Stimulated activated CD4-positive, alpha-beta T cell treated with anti-CD3 and anti-CD28 coated beads, Interleukin-2, amount 100 ng/mL, for 4 hours (primary cell): ENCODE measurements around the gene SST.

ENCODE experiments used
- DNase-seq: peaks from one replicate; pipeline ENCODE4 v3.0.0-alpha.2; 2020; ENCODE audit warnings: low read depth

The SST gene

DNA sequence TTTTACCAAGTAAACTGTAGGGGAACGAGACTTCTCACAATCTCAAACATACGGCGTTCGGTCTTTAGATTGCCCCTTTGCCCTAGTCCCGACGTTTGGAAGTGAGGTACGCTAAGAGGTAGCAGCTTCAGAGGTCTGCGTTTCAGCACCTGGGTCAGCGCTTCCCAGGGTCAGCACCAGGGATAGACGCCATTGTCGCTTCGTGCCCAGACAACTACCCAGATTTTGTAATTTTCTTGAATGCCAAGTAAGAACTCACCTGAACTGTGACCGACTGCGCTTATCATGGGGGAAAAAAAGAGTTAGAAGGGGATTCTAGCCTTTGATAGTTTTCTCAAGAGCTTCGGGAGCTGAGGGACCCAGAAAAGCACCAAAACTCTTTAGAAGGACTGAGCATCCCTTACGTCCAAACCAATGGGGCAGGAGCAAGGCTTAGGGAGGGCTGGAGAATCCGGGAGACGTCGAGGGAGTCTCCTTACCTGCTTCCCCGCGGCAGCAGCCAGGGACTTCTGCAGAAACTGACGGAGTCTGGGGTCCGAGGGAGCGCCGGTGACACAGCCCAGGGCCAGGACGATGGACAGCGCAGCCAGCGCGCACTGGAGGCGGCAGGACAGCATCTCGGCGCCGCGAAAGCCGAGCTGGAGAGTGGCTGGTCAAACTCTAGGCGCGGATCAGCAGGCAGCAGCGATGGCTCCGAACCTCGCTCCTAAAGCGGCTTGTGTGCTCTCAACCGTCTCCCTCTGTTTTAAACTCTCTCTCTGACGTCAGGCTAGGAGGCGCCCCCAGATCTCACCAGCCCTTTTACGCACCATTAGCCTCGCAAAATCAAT is at the start of gene SST:
SST (minus strand) TSS at position 720 of the 830 bp plus-strand sequence; CDS start at position 617, 103 bp downstream.
- DNase-seq, result no peak

DNA sequence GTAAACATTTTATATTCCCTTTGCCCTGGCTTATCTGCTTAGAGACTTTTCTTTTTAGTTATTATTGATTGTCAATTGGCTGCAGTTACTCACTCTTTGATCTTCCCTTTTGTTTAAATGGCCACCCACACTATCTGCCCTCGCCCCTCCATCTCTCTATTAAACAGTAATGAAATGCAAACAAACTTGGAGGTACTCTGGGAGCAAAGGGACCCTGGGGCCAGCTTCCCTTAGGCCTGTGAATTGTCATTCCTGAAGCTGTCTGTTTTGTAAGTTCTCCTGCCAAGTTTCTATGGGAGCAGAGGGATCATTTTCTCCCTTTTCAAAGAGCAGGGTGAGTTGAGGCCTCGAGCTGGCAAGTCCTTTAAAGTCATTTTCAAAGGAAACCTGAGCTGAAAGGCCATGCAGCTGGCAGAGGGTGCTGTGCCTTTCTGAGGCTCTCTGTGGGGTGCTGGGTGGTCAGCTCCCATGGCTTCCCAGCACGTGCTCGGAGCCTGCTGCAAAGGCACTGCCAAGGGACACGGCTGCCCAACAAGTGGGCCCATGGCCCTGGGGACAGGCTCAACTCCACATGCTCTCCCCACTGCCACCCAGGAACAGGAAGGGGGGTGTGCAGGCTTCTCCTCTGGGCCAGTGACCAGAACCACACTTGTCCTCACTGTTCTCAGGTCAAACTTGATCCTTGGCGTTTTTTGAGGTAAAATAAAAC is 49.6 kb upstream of the SST start:
- DNase-seq, result no peak

DNA sequence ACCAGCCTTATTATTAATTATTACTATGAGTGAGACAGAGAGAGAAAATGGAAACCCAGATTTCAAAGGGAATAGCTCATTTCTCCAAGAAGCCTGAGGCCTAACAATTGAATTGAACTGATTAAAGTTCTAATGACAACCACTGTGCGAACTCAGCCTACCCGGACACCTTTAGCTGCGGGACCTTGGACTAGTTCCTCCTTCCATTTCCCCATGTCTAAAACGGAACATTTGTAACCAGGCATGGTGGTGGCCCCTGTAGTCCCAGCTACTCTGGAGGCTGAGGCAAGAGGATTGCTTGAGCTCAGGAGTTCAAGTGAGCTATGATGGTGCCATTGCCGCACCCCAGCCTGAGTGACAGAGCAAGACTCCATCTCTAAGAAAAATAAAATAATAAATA is 48.6 kb upstream of the SST start:
- DNase-seq, result no peak

- DNase-seq, result no peak
These were observed 47.4 kb upstream of the SST start for GRCh38 chr3:187717572-187717971.

DNA sequence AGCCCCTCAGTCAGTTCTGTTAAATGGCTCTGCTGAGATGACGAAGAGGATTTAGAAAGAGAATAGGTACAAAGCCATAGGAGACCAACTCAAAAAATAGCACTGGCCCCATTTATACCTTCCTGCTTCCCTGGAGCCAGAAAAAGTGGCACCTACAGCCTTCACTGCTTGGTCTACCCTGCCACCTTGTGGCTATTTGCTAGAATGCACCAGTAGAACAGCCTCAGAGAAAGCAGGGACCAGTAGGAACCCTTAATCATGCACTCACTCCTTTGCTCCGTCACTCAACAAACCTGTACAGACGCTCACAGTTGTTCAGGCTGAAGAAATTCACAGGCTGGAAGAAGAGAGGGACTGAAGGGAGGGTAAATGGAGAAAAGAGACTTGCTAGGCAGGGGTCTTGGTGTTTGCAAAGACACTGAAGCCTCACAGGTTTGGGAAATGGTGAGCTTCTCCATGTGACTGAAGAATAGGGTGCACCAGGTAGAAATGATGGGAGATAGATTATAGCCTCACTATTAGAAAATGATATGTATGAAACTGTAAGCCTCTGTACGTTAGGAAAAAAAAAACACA is 44.3 kb upstream of the SST start:
- DNase-seq, result peak; percentile 59

GRCh38 chr3:187713504-187713903 is 43.3 kb upstream of the SST start:
- DNase-seq, result no peak

DNA sequence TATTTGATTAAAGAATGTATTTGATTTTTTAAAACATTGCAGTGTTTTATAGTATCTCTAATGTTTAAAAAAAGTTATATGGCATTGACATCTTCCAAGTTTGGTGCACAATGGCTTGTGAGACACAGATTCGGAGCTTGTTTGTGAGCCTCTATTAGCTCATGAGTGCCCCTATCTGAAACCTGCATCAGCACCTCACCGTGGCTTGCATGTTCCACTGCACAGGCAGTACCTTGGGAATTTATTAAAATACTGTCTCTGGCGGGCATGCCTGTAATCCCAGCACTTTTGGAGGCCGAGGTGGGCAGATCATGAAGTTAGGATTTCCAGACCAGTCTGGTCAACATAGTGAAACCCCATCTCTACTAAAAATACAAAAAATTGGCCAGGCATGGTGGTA is 39.0 kb upstream of the SST start:
- no peak for DNase-seq

DNA sequence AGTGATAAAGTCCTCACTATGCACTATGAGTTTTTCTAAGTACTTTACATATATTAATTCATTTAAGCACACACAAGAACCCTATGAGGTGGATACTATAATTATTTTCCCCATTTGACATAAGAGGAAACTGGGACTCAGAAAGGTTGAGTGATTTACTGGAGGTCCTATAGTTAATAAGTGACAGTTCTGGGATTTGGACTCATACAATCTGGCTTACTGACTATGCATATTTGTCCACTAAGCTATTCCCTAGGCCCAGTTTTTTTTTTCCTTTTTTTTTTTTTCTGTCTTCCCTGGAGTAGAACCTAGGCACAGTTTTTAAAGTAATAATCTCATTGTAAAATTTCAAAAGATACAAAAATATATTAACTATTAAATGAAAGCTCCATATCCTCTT is 38.5 kb upstream of the SST start:
- no peak for DNase-seq

- DNase-seq, result no peak
These were observed 36.8 kb upstream of the SST start for GRCh38 chr3:187706971-187707370.

DNA sequence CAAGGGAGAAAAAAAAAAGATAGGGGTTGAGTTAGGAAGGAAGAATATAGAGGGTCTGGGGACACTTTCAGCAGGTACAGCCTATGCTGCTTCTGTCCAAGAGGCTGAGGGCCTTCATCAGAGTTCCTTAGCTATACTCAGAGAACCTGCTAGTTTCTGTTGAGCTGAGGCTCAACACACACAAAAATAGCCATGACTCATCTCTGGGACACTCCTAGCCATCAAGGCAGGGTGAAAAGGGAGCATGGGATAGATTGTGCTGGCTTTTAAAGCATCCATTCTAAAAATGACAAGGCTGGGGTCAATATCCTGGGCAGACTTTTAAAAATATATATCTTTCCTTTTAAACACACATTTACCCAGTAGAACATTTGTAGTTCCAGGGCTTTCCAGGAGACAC is 35.0 kb upstream of the SST start:
- no peak for DNase-seq

DNA sequence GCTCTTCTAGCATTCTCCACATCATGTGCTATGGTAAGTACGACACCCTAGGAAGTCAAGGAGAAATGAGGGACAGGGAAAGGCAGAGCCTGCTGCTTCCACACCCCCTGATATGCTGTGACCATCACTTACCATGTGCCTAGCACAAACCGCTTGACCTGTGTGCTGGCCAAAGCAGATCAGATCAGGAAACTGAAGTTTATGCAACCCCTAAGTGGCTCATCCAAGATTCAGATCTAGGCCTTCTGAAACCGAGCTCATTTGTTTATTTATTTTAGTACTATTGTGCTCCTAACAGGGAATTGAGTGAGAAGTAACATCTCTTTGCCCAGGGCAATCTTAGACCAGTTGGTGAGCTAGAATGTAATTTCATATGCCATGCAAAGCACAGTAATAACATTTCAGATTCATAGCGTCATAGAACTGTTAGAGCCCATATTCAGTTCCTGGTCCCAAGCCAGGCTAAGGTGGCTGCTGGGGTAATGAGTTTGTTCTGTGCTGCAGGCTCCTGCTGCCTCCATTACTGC is 32.4 kb upstream of the SST start, which contains the start of gene RTP2:
RTP2 (minus strand) TSS at position 51 of the 527 bp plus-strand sequence. CDS start 429 bp downstream, outside the sequence.
- no peak for DNase-seq

DNA sequence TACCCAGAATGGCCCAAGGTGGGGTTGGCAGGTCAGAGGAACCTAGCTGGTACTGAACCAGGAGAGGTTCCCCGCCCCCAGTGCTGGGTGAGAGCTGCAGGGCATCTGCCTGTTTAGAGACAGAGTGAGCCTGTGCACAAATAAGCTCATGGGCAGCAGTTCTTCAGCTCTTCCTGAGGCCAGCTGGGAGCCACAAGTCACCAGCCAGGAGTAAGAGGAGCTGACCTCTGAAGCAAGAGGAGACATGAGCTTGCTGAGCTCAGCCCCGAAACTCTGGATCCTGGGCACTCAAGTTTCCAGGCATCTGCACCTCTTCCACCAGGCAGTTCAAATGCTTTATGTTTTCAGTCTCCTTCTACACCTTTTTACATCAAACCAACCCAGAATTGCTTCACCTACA is 30.1 kb upstream of the SST start:
- no peak for DNase-seq

GRCh38 chr3:187698499-187699399 is 28.6 kb upstream of the SST start:
- no peak for DNase-seq

GRCh38 chr3:187696021-187696420 is 25.8 kb upstream of the SST start:
- DNase-seq, result no peak

DNA sequence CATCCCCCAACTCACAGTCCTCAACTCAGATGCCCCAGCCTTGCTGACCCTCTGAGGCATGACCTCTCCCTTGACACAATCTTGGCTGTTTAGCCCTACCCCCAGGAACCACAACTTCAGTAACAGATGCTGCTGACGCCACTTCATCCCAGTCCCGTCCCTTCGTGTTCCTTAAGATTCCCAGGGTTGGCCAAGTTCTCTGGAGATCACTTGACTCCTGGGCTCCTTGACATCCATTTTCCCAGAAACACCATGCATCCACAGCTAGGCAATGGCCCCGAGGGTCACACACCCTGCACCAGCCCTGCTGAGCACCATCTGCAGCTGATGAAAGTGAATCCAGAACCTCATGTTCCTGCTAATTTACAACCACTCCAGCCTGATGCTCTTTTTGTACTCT is 25.3 kb upstream of the SST start:
- DNase-seq, result no peak

GRCh38 chr3:187694801-187695200 is 24.6 kb upstream of the SST start:
- DNase-seq, result no peak

DNA sequence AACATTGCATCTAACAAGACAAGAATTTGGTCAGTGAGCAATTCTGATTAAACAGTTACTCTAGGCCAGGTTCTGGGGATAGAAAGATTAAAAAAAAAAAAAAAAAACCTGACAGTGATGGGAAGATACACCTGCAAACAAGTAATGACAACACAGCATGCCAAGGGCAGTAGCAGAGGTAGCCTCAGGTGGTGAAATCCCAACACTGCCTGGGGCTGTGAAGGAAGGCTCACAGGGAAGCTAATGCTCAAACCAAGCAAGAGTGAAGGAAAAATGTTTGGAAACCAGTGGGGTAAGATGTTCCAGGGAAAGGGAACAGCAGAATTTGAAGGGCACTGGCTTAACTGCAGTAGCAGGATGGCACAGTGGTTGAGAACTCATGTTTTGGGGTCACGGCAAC is 23.2 kb upstream of the SST start:
- no peak for DNase-seq

- no peak for DNase-seq
These were observed 19.8 kb upstream of the SST start for GRCh38 chr3:187689984-187690383.

GRCh38 chr3:187686621-187687273 is 16.6 kb upstream of the SST start:
- DNase-seq, result no peak

- no peak for DNase-seq
These were observed 15.8 kb upstream of the SST start for GRCh38 chr3:187685948-187686347.

- DNase-seq, result no peak
These were observed 14.7 kb upstream of the SST start for GRCh38 chr3:187684880-187685279.
